Omental fat pad (tissue), 4 donors: ENCODE measurements around the gene COIL. TPM values are rescaled to one million over a fixed set of nuclear protein-coding genes. Genes with fewer than 3 reads are reported as not detected.

Experiments used
- ATAC-seq: fragments of 150-250 bp; one replicate; pipeline ENCODE4 v1.9.1; 2016; ENCODE audit warnings: mild to moderate bottlenecking, moderate library complexity; ENCODE audit not compliant: low FRiP score
- DNase-seq: peaks from one replicate; pipeline ENCODE4 v3.0.0-alpha.2; 2019; ENCODE audit warnings: low spot score
- CTCF ChIP-seq, 3 donors: fragments of 450-650 bp; IDR thresholded peaks; one replicate each; pipeline ENCODE4 v1.5.1; 2016 to 2017; ENCODE audit warnings: antibody characterized with exemption in 3 of 3, mild to moderate bottlenecking in 3 of 3, moderate library complexity in 2 of 3
- total RNA-seq, 4 donors: library from RNA; depleted of rRNA; stranded (reverse); fragments of >200 nt; gene quantifications; one replicate each; pipeline ENCODE4 v1.1.0, GENCODE V29; 2016

Gene COIL
- total RNA-seq, 4 donors from 2014 or later: 6.7 to 13.4 (median 9.3) TPM

- ATAC-seq (no peak), DNase-seq (no peak)
- no peak for TF ChIP-seq CTCF (IDR thresholded peaks at IDR 0.05)
Observed at GRCh38 chr17:56890390-56890789, 70.5 kb downstream of the COIL start.

Other genes starting within 250 kb of the COIL start
- gene C17orf67, start 127.1 kb downstream of the COIL start, total RNA-seq: 1 to 10 TPM in 2 of 4 donors, under 1 TPM in 2; 0.44 to 5.4 (median 1.3) TPM
- gene DGKE, start 126.9 kb downstream of the COIL start, total RNA-seq: 10 to 100 TPM in 1 of 4 donors, 1 to 10 TPM in 3; 5.9 to 19.4 (median 6.8) TPM
- 100 to 1,000 TPM in 1 of 4 donors, 10 to 100 TPM in 3; 41.4 to 112 (median 78.6) TPM for gene TRIM25, start 47.0 kb downstream of the COIL start, total RNA-seq
- gene SCPEP1, start 17.1 kb upstream of the COIL start, total RNA-seq: 10 to 100 TPM; 59.6 to 80.9 (median 69.1) TPM
- gene AKAP1, start 124.2 kb upstream of the COIL start, total RNA-seq: 10 to 100 TPM; 29.4 to 89.0 (median 36.1) TPM